Stimulated activated CD4-positive, alpha-beta T cell treated with anti-CD3 and anti-CD28 coated beads, Interleukin-2, amount 100 ng/mL, for 4 hours (primary cell): ENCODE measurements around the gene CACNG8.
A peak's percentile ranks its signal among the peaks of the same experiment; 100 is the strongest.

ENCODE experiments used
- DNase-seq: peaks from one replicate; pipeline ENCODE4 v3.0.0-alpha.2; 2020; ENCODE audit warnings: low read depth

Gene CACNG8

GRCh38 chr19:53961523-53962356 is 997 bp upstream of the CACNG8 start:
- no peak for DNase-seq

GRCh38 chr19:53965091-53965490 is 2.4 kb downstream of the CACNG8 start:
- no peak for DNase-seq

GRCh38 chr19:53966931-53967330 is 4.2 kb downstream of the CACNG8 start:
- no peak for DNase-seq

- DNase-seq, result no peak
Measured at GRCh38 chr19:53969366-53969765, 6.6 kb downstream of the CACNG8 start.

- no peak for DNase-seq
Measured at GRCh38 chr19:53971673-53972072, 8.9 kb downstream of the CACNG8 start.

- DNase-seq, result peak; percentile 52
Measured at GRCh38 chr19:53977429-53977990, 14.8 kb downstream of the CACNG8 start.

- DNase-seq, result no peak
Measured at GRCh38 chr19:53977991-53978731, 15.4 kb downstream of the CACNG8 start.

GRCh38 chr19:53978975-53979801 is 16.5 kb downstream of the CACNG8 start:
- DNase-seq, result no peak

- no peak for DNase-seq
Measured at GRCh38 chr19:53980539-53981375, 18.0 kb downstream of the CACNG8 start.

- no peak for DNase-seq
Measured at GRCh38 chr19:53981376-53981951, 18.7 kb downstream of the CACNG8 start.

- no peak for DNase-seq
Measured at GRCh38 chr19:53982001-53982451, 19.3 kb downstream of the CACNG8 start.

- DNase-seq, result peak; percentile 13
Measured at GRCh38 chr19:53982611-53983010, 19.9 kb downstream of the CACNG8 start.

- no peak for DNase-seq
Measured at GRCh38 chr19:53983457-53984289, 20.9 kb downstream of the CACNG8 start.

- DNase-seq, result no peak
Measured at GRCh38 chr19:53985863-53986262, 23.1 kb downstream of the CACNG8 start.

GRCh38 chr19:53988981-53989380 is 26.2 kb downstream of the CACNG8 start:
- no peak for DNase-seq

GRCh38 chr19:53989600-53990533 is 27.1 kb downstream of the CACNG8 start:
- no peak for DNase-seq

- DNase-seq, result no peak
Measured at GRCh38 chr19:53991224-53992113, 28.7 kb downstream of the CACNG8 start, which contains the start of gene CACNG6. Gene CACNG6, plus strand, starts transcription at chr19:53991637. Its CDS starts 1,241 bp downstream, at chr19:53992878.
